ENCODE data around the gene PTPRK.
"Not testable (repeated sequence)": the region's sequence is repeated elsewhere in the genome, so short reads cannot be mapped to it uniquely, and the experiment has no call there.

Gene PTPRK

DNA sequence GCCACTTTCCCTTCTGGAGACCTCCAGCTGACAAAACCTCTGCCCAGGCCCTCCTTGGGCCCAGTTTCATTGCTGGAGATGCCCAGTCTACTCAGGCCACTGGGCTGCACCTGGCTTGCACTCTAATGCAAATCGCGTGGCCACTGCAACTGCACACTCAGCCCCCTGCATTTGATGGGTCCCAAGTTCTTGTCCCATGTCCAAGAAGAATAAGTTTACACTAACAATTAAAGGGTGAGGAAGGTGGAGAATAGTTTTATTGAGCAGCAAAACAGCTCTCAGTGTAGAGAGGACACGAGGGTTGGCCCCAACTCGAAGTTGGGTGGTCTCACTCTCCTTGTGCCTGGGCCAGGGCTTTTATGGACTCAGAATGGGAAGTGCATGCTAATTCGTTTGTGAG lies 587.7 kb downstream of the PTPRK start:
- H3K36me3 ChIP-seq (ENCODE audit: insufficient read depth, low read length) = no peaks in the 10 kb centered on the region
- H3K27ac ChIP-seq (ENCODE audit: low read depth, low read length) = no peak overlapping the region
- peaks cover 11% of the 10 kb centered on the region for H3K9me3 ChIP-seq (ENCODE audit: insufficient read depth, low read depth, low read length)
- no peaks in the 10 kb centered on the region for H3K27me3 ChIP-seq (ENCODE audit: insufficient read depth, low read length)
- no peak overlapping the region for H3K4me3 ChIP-seq (ENCODE audit: low read length)
- H3K9ac ChIP-seq (ENCODE audit: low read depth, low read length) = no peak overlapping the region
- H3K4me1 ChIP-seq (ENCODE audit: insufficient read depth, low read length) = no peaks in the 10 kb centered on the region
- WGBS = 92% methylated on average over 5 of the region's 5 CpGs

DNA sequence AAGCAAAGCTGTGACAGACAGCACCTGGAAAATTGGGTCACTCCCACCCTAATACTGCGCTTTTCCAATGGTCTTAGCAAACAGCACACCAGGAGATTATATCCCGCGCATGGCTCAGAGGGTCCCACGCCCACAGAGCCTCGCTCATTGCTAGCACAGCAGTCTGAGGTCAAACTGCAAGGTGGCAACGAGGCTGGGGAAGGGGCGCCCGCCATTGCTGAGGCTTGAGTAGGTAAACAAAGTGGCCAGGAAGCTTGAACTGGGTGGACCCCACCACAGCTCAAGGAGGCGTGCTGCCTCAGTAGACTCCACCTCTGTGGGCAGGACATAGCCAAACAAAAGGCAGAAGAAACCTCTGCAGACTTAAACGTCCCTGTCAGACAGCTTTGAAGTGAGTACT lies 594.0 kb downstream of the PTPRK start:
- not testable (repeated sequence) for H3K27me3 ChIP-seq (ENCODE audit: insufficient read depth, low read length); H3K9ac ChIP-seq (ENCODE audit: low read depth, low read length); H3K4me3 ChIP-seq (ENCODE audit: low read length); H3K4me1 ChIP-seq (ENCODE audit: insufficient read depth, low read length); H3K27ac ChIP-seq (ENCODE audit: low read depth, low read length); H3K36me3 ChIP-seq (ENCODE audit: insufficient read depth, low read length)
- peaks cover 18% of the 10 kb centered on the region for H3K9me3 ChIP-seq (ENCODE audit: insufficient read depth, low read depth, low read length)
- WGBS = 94% methylated on average over 9 of the region's 10 CpGs

GRCh38 chr6:127924440-127924839 lies 596.0 kb downstream of the PTPRK start:
- H3K4me3 ChIP-seq (ENCODE audit: low read length) = no peak overlapping the region
- peaks cover 18% of the 10 kb centered on the region for H3K9me3 ChIP-seq (ENCODE audit: insufficient read depth, low read depth, low read length)
- WGBS = 90% methylated on average over 2 of the region's 2 CpGs
- no peak overlapping the region for H3K9ac ChIP-seq (ENCODE audit: low read depth, low read length)
- no peak overlapping the region for H3K27ac ChIP-seq (ENCODE audit: low read depth, low read length)
- H3K4me1 ChIP-seq (ENCODE audit: insufficient read depth, low read length) = no peaks in the 10 kb centered on the region
- H3K36me3 ChIP-seq (ENCODE audit: insufficient read depth, low read length) = no peaks in the 10 kb centered on the region
- H3K27me3 ChIP-seq (ENCODE audit: insufficient read depth, low read length) = no peaks in the 10 kb centered on the region

DNA sequence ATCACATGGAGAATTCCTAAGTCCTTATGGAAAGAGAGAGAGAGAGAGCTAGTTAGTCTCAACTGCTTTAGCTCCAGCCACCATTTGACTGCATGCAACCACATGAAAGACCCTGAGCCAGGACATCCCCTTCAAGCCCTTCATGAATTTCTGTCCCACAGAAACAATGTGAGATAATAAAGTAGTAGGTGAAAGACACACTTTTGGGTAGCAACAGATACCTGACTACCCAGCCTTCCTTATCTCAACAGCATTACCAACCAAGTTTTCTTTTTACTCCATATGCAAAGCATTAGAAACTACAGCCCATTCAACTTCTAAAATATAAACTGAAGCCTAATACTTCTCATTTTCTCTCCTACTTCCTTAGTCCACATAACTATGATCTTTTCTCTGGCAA lies 596.4 kb downstream of the PTPRK start:
- no peak overlapping the region for H3K27ac ChIP-seq (ENCODE audit: low read depth, low read length)
- no peak overlapping the region for H3K9ac ChIP-seq (ENCODE audit: low read depth, low read length)
- peaks cover 18% of the 10 kb centered on the region for H3K9me3 ChIP-seq (ENCODE audit: insufficient read depth, low read depth, low read length)
- H3K4me1 ChIP-seq (ENCODE audit: insufficient read depth, low read length) = no peaks in the 10 kb centered on the region
- H3K4me3 ChIP-seq (ENCODE audit: low read length) = no peak overlapping the region
- no peaks in the 10 kb centered on the region for H3K27me3 ChIP-seq (ENCODE audit: insufficient read depth, low read length)
- H3K36me3 ChIP-seq (ENCODE audit: insufficient read depth, low read length) = no peaks in the 10 kb centered on the region

DNA sequence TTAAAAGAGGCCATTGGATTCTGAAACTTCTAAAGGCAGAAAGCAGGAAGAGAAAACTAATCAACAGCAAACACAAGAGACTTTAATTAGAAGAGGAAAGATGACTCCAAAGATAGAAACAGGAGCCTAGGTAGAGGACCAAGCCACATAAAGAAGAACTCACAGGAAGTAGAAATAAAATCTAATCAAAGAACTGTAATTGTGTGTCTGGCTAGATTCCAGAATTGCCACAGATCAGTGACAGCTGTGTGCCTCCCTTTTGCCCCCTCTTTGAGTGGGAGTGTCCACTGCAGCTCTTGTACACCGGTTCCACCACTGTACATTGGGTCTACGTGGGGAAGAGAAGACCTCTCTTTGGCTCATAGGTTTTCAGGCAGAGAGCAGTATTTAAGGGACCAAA lies 597.3 kb downstream of the PTPRK start:
- Histone ChIP-seq H3K4me3 (ENCODE audit: low read length) (no peak overlapping the region), H3K4me1 (ENCODE audit: insufficient read depth, low read length) (no peaks in the 10 kb centered on the region), H3K9me3 (ENCODE audit: insufficient read depth, low read depth, low read length) (peaks cover 18% of the 10 kb centered on the region), H3K9ac (ENCODE audit: low read depth, low read length) (no peak overlapping the region), H3K27me3 (ENCODE audit: insufficient read depth, low read length) (no peaks in the 10 kb centered on the region), H3K36me3 (ENCODE audit: insufficient read depth, low read length) (no peaks in the 10 kb centered on the region), H3K27ac (ENCODE audit: low read depth, low read length) (no peak overlapping the region)
- 100% methylated on average over 2 of the region's 2 CpGs for WGBS

- H3K4me1 ChIP-seq (ENCODE audit: insufficient read depth, low read length) = no peaks in the 10 kb centered on the region
These were observed 598.4 kb downstream of the PTPRK start for GRCh38 chr6:127921982-127922381.

GRCh38 chr6:127920804-127921203 lies 599.6 kb downstream of the PTPRK start:
- no peaks in the 10 kb centered on the region for H3K36me3 ChIP-seq (ENCODE audit: insufficient read depth, low read length)
- H3K4me3 ChIP-seq (ENCODE audit: low read length) = no peak overlapping the region
- H3K27ac ChIP-seq (ENCODE audit: low read depth, low read length) = no peak overlapping the region

More at GRCh38 chr6:127921982-127922381, 598.4 kb downstream of the PTPRK start:
- Histone ChIP-seq H3K9ac (ENCODE audit: low read depth, low read length) (no peak overlapping the region), H3K27ac (ENCODE audit: low read depth, low read length) (no peak overlapping the region), H3K36me3 (ENCODE audit: insufficient read depth, low read length) (no peaks in the 10 kb centered on the region), H3K4me3 (ENCODE audit: low read length) (no peak overlapping the region), H3K9me3 (ENCODE audit: insufficient read depth, low read depth, low read length) (peaks cover 18% of the 10 kb centered on the region), H3K27me3 (ENCODE audit: insufficient read depth, low read length) (no peaks in the 10 kb centered on the region)
- 96% methylated on average over 6 of the region's 6 CpGs for WGBS

More at GRCh38 chr6:127920804-127921203, 599.6 kb downstream of the PTPRK start:
- Histone ChIP-seq H3K4me1 (ENCODE audit: insufficient read depth, low read length) (no peaks in the 10 kb centered on the region), H3K9me3 (ENCODE audit: insufficient read depth, low read depth, low read length) (peaks cover 12% of the 10 kb centered on the region), H3K27me3 (ENCODE audit: insufficient read depth, low read length) (no peaks in the 10 kb centered on the region), H3K9ac (ENCODE audit: low read depth, low read length) (no peak overlapping the region)
- 95% methylated on average over 3 of the region's 3 CpGs for WGBS

Measured in HUES64 (cell line).